ENCODE data around the gene LAG3. TPM values are rescaled to one million over a fixed set of nuclear protein-coding genes. Genes with fewer than 3 reads are reported as not detected.

LAG3 gene
- polyA plus RNA-seq, 1 of the 3 experiments (the other 2 are of a cell fraction): 0.72 TPM

- no peaks in the 10 kb centered on the region for H3K9me2 ChIP-seq
- no peak overlapping the region for H3K9ac ChIP-seq
- no peaks in the 10 kb centered on the region for H3K27me3 ChIP-seq (ENCODE audit: insufficient read depth)
- no peaks in the 10 kb centered on the region for H3K9me3 ChIP-seq
- TF ChIP-seq, protein P1, sequence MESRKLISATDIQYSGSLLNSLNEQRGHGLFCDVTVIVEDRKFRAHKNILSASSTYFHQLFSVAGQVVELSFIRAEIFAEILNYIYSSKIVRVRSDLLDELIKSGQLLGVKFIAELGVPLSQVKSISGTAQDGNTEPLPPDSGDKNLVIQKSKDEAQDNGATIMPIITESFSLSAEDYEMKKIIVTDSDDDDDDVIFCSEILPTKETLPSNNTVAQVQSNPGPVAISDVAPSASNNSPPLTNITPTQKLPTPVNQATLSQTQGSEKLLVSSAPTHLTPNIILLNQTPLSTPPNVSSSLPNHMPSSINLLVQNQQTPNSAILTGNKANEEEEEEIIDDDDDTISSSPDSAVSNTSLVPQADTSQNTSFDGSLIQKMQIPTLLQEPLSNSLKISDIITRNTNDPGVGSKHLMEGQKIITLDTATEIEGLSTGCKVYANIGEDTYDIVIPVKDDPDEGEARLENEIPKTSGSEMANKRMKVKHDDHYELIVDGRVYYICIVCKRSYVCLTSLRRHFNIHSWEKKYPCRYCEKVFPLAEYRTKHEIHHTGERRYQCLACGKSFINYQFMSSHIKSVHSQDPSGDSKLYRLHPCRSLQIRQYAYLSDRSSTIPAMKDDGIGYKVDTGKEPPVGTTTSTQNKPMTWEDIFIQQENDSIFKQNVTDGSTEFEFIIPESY (IDR thresholded peaks at IDR 0.05; ENCODE audit: borderline replicate concordance, low read depth): no peak
- no peak for TF ChIP-seq EP300 (IDR thresholded peaks at IDR 0.05; ENCODE audit: borderline replicate concordance in 1 of 2, low read depth in 1 of 2, low read length in 1 of 2)
- TF ChIP-seq, protein P2, sequence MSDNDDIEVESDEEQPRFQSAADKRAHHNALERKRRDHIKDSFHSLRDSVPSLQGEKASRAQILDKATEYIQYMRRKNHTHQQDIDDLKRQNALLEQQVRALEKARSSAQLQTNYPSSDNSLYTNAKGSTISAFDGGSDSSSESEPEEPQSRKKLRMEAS (IDR thresholded peaks at IDR 0.05; ENCODE audit: low read depth): no peak
- no peak overlapping the region for H3K27ac ChIP-seq (ENCODE audit: low read depth in 2 of 2, low read length in 1 of 2)
- no peak overlapping the region for H2AFZ ChIP-seq (ENCODE audit: low read depth)
- ChIA-PET CTCF (interaction anchor here (1.5 to 15.2 kb wide), 8 partner anchors 10 to 86 kb away, joined by 3 to 343 read pairs (median 8); partner anchors contain the start of genes GPR162, MLF2 and PTMS), POLR2A (interaction anchor here (2.5 to 3.5 kb wide), 2 partner anchors 10 to 24 kb away, joined by 25 to 31 read pairs; partner anchors contain the start of genes MLF2 and PTMS)
- H3F3A ChIP-seq (replicated peaks; ENCODE audit: insufficient read depth): peaks cover 7% of the 10 kb centered on the region
- H3K79me2 ChIP-seq (ENCODE audit: insufficient read depth): no peaks in the 10 kb centered on the region
- no peaks in the 10 kb centered on the region for H4K20me1 ChIP-seq (ENCODE audit: insufficient read depth)
- H3K4me1 ChIP-seq (ENCODE audit: control insufficient read depth in 1 of 2, insufficient read depth in 2 of 2, low read depth in 1 of 2, low read length in 1 of 2): peaks cover 0 to 8% of the 10 kb centered on the region in 2 experiments; a peak in 1 of 4 replicates
- no peak for DNase-seq
- WGBS (ENCODE audit: low lambda C conversion rate): 94% methylated on average over 5 of the region's 5 CpGs
- no peak overlapping the region for H3K4me3 ChIP-seq (ENCODE audit: low read depth in 2 of 2, low read length in 1 of 2)
- no peak overlapping the region for H3K4me2 ChIP-seq
- peaks cover 4 to 5% of the 10 kb centered on the region in 2 experiments for H3K36me3 ChIP-seq (replicated peaks in 1 of 2; ENCODE audit: control insufficient read depth in 1 of 2, insufficient read depth in 2 of 2, low read length in 1 of 2)
Measured at GRCh38 chr12:6777386-6777785, 5.1 kb downstream of the LAG3 start.

DNA sequence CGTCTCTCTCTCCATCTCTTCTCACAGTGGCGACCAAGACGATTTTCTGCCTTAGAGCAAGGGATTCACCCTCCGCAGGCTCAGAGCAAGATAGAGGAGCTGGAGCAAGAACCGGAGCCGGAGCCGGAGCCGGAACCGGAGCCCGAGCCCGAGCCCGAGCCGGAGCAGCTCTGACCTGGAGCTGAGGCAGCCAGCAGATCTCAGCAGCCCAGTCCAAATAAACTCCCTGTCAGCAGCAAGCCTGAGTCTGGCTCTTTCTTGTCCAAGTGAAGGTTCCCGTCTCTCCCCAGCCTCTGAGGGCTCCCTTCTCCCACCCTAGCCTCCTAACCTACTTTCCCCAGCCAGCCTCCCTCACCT is 5.9 kb downstream of the LAG3 start:
- DNase-seq: no peak
- no peaks in the 10 kb centered on the region for H3K79me2 ChIP-seq (ENCODE audit: insufficient read depth)
- peak overlapping the region; percentile 79 for H3K4me2 ChIP-seq
- TF ChIP-seq FOSL2 (IDR thresholded peaks at IDR 0.05; ENCODE audit: borderline replicate concordance, low read depth) (no peak), ELF1 (IDR thresholded peaks at IDR 0.05) (no peak), CHD2 (IDR thresholded peaks at IDR 0.05; ENCODE audit: low read length, partially characterized antibody) (no peak), EZH2phosphoT487 (IDR thresholded peaks at IDR 0.05; ENCODE audit: borderline replicate concordance, low read depth) (no peak), EP300 (IDR thresholded peaks at IDR 0.05; ENCODE audit: borderline replicate concordance in 1 of 2, low read depth in 1 of 2, low read length in 1 of 2) (no peak), YY1 (IDR thresholded peaks at IDR 0.05; ENCODE audit: low read depth) (no peak), TCF12 (IDR thresholded peaks at IDR 0.05) (no peak), TEAD4 (IDR thresholded peaks at IDR 0.05; ENCODE audit: borderline replicate concordance, insufficient read depth) (no peak), NRF1 (IDR thresholded peaks at IDR 0.05; ENCODE audit: low read depth, low read length) (no peak)
- TF ChIP-seq, protein P3, sequence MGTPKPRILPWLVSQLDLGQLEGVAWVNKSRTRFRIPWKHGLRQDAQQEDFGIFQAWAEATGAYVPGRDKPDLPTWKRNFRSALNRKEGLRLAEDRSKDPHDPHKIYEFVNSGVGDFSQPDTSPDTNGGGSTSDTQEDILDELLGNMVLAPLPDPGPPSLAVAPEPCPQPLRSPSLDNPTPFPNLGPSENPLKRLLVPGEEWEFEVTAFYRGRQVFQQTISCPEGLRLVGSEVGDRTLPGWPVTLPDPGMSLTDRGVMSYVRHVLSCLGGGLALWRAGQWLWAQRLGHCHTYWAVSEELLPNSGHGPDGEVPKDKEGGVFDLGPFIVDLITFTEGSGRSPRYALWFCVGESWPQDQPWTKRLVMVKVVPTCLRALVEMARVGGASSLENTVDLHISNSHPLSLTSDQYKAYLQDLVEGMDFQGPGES (IDR thresholded peaks at IDR 0.05; ENCODE audit: low read depth, low read length): no peak
- TF ChIP-seq, protein P4, sequence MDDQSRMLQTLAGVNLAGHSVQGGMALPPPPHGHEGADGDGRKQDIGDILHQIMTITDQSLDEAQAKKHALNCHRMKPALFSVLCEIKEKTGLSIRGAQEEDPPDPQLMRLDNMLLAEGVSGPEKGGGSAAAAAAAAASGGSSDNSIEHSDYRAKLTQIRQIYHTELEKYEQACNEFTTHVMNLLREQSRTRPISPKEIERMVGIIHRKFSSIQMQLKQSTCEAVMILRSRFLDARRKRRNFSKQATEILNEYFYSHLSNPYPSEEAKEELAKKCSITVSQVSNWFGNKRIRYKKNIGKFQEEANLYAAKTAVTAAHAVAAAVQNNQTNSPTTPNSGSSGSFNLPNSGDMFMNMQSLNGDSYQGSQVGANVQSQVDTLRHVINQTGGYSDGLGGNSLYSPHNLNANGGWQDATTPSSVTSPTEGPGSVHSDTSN (IDR thresholded peaks at IDR 0.05): no peak
- no peaks in the 10 kb centered on the region for H4K20me1 ChIP-seq (ENCODE audit: insufficient read depth)
- H3K9me3 ChIP-seq: no peaks in the 10 kb centered on the region
- peak overlapping the region in 1 of 2 experiments; percentile 59; a peak in 1 of 4 replicates for H3K4me3 ChIP-seq (ENCODE audit: low read depth in 2 of 2, low read length in 1 of 2)
- H3K9ac ChIP-seq: no peak overlapping the region
- WGBS (ENCODE audit: low lambda C conversion rate): 94% methylated on average over 8 of the region's 14 CpGs
- peak overlapping the region; percentile 18 to 52; a peak in 3 of 4 replicates for H3K27ac ChIP-seq (ENCODE audit: low read depth in 2 of 2, low read length in 1 of 2)
- no peaks in the 10 kb centered on the region for H3K9me2 ChIP-seq
- ChIA-PET CTCF (interaction anchor here (0.6 to 15.2 kb wide), 27 partner anchors 9 to 164 kb away, joined by 3 to 343 read pairs (median 4); partner anchors contain the start of genes CD4, COPS7A, GPR162 and MLF2), POLR2A (interaction anchor here (0.6 to 3.5 kb wide), 6 partner anchors 11 to 43 kb away, joined by 3 to 31 read pairs (median 4); partner anchors contain the start of genes GPR162, MLF2 and PTMS)
- H3K36me3 ChIP-seq (replicated peaks in 1 of 2; ENCODE audit: control insufficient read depth in 1 of 2, insufficient read depth in 2 of 2, low read length in 1 of 2): peaks cover 4 to 5% of the 10 kb centered on the region in 2 experiments
- peaks cover 0 to 8% of the 10 kb centered on the region in 2 experiments; a peak in 1 of 4 replicates for H3K4me1 ChIP-seq (ENCODE audit: control insufficient read depth in 1 of 2, insufficient read depth in 2 of 2, low read depth in 1 of 2, low read length in 1 of 2)
- peaks cover 7% of the 10 kb centered on the region for H3F3A ChIP-seq (replicated peaks; ENCODE audit: insufficient read depth)
- H2AFZ ChIP-seq (ENCODE audit: low read depth): no peak overlapping the region
- H3K27me3 ChIP-seq (ENCODE audit: insufficient read depth): no peaks in the 10 kb centered on the region
